ENCODE results near the gene DGKK.

GRCh38 chrX:50428174-50428573 is 42.5 kb downstream of the DGKK start:
- no peak for TF ChIP-seq REST (IDR thresholded peaks at IDR 0.05; ENCODE audit: insufficient replicate concordance, low read depth)
- TF ChIP-seq, protein P1, sequence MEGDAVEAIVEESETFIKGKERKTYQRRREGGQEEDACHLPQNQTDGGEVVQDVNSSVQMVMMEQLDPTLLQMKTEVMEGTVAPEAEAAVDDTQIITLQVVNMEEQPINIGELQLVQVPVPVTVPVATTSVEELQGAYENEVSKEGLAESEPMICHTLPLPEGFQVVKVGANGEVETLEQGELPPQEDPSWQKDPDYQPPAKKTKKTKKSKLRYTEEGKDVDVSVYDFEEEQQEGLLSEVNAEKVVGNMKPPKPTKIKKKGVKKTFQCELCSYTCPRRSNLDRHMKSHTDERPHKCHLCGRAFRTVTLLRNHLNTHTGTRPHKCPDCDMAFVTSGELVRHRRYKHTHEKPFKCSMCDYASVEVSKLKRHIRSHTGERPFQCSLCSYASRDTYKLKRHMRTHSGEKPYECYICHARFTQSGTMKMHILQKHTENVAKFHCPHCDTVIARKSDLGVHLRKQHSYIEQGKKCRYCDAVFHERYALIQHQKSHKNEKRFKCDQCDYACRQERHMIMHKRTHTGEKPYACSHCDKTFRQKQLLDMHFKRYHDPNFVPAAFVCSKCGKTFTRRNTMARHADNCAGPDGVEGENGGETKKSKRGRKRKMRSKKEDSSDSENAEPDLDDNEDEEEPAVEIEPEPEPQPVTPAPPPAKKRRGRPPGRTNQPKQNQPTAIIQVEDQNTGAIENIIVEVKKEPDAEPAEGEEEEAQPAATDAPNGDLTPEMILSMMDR (IDR thresholded peaks at IDR 0.05; ENCODE audit: insufficient read depth, low read length) = no peak
- no peak for TF ChIP-seq POLR2AphosphoS5 (IDR thresholded peaks at IDR 0.05; ENCODE audit: low read depth)

All from HL-60 (cell line).